Mammary epithelial cell (primary cell): ENCODE results near the gene SENP1.

Experiments
- CTCF ChIP-seq, 2 donors: IDR thresholded peaks in 1 of 2; conservative IDR thresholded peaks in 1 of 2; 2 replicates each; pipeline ENCODE4 v1.5.1; 2011 to 2012; ENCODE audit warnings: inconsistent platforms in 2 of 2, low read length in 2 of 2, mild to moderate bottlenecking in 2 of 2, control low read depth in 1 of 2, low read depth in 1 of 2; ENCODE audit not compliant: insufficient read depth in 1 of 2; ENCODE audit errors: extremely low read depth in 1 of 2
- EZH2 ChIP-seq: IDR thresholded peaks from 2 replicates; pipeline ENCODE4 v1.6.1; 2012; ENCODE audit warnings: low read length, inconsistent platforms, borderline replicate concordance

GRCh38 chr12:48105867-48106680, at the start of gene SENP1:
- peak in 1 of 2 donors; percentile 28 for TF ChIP-seq CTCF (conservative IDR thresholded peaks at IDR 0.05 in 1 of 2, IDR thresholded peaks at IDR 0.05 in 1 of 2; ENCODE audit: extremely low read depth in 1 of 2, insufficient read depth in 1 of 2, low read depth in 1 of 2, low read length in 2 of 2)
- no peak for TF ChIP-seq EZH2
